Aorta (tissue), 5 donors: Measurements from ENCODE around the gene ROMO1. TPM values are rescaled to one million over a fixed set of nuclear protein-coding genes. Genes with fewer than 3 reads are reported as not detected.

ENCODE experiments used
- ATAC-seq: fragments of 200-7000 bp; cut with Tn5 transposase; one replicate; pipeline ENCODE4 v1.9.1; 2022; ENCODE audit warnings: moderate library complexity; ENCODE audit not compliant: low FRiP score
- DNase-seq, 2 donors: peaks; one replicate each; pipeline ENCODE4 v3.0.0-alpha.2; 2020
- H3K27ac ChIP-seq, 2 donors: one replicate each; pipeline ENCODE4 v1.5.1; 2013; ENCODE audit warnings: low read length in 2 of 2, mild to moderate bottlenecking in 2 of 2, moderate library complexity in 2 of 2, control low read depth in 1 of 2, inconsistent platforms in 1 of 2, low read depth in 1 of 2
- H3K27me3 ChIP-seq, 2 donors: one replicate each; pipeline ENCODE4 v1.6.1; 2013; ENCODE audit warnings: control low read depth in 1 of 2, low read length in 1 of 2, mild to moderate bottlenecking in 1 of 2, moderate library complexity in 1 of 2; ENCODE audit not compliant: insufficient read depth in 2 of 2, control insufficient read depth in 1 of 2
- H3K36me3 ChIP-seq, 2 donors: one replicate each; pipeline ENCODE4 v1.6.1; 2013; ENCODE audit warnings: control low read depth in 1 of 2, low read length in 1 of 2, mild to moderate bottlenecking in 1 of 2; ENCODE audit not compliant: insufficient read depth in 2 of 2, control insufficient read depth in 1 of 2
- H3K4me1 ChIP-seq, 2 donors: one replicate each; pipeline ENCODE4 v1.6.1; 2013; ENCODE audit warnings: low read length in 2 of 2, control low read depth in 1 of 2, mild to moderate bottlenecking in 1 of 2, moderate library complexity in 1 of 2; ENCODE audit not compliant: insufficient read depth in 2 of 2, control insufficient read depth in 1 of 2
- H3K4me3 ChIP-seq, 2 donors: one replicate each; pipeline ENCODE4 v1.5.1; 2013; ENCODE audit warnings: low read length in 2 of 2, control low read depth in 1 of 2, mild to moderate bottlenecking in 1 of 2
- H3K9me3 ChIP-seq: one replicate; pipeline ENCODE4 v1.6.1; 2013; ENCODE audit warnings: mild to moderate bottlenecking, low read length; ENCODE audit not compliant: control insufficient read depth
- WGBS, 2 donors: extraction: QIAGEN DNeasy Blood & Tissue Kit; methylation state at CpG; one replicate each; pipeline ENCODE4 v1.1.7; 2013; 5-methylcytosine and 5-hydroxymethylcytosine counted together
- intact Hi-C, 2 donors: fragments of 100-400 bp; cut with DNase I; formaldehyde crosslinking; loops; one replicate each; pipeline versions ENCODE4 v1.14.2 to v1.15.0; 2022
- polyA plus RNA-seq, 2 donors: library from polyadenylated mRNA; stranded (reverse); fragments of 200-250 nt; gene quantifications; one replicate each; pipeline ENCODE4 v1.2.3, GENCODE V29; 2013
- total RNA-seq, 2 donors: library from RNA; stranded (reverse); fragmentation: NEBNext Ultra II Directional; extraction: Animal tissue kit (Norgen Biotek cat#: 25700); gene quantifications; one replicate each; pipeline ENCODE4 v1.2.1, GENCODE V29; 2021
- donor health status: healthy with polysubstance abuse.
- donor health status: Bipolar disorder and iron deficiency.
- donor health status: DM: no; HTN: no; CAD: no.
- donor health status: DM: no; HTN: no; CAD: no.
- donor health status: DM: yes; HTN: yes; CAD: no.

The ROMO1 gene
- total and polyA plus RNA-seq, 4 donors = 78.5 to 629 (median 252) TPM

DNA sequence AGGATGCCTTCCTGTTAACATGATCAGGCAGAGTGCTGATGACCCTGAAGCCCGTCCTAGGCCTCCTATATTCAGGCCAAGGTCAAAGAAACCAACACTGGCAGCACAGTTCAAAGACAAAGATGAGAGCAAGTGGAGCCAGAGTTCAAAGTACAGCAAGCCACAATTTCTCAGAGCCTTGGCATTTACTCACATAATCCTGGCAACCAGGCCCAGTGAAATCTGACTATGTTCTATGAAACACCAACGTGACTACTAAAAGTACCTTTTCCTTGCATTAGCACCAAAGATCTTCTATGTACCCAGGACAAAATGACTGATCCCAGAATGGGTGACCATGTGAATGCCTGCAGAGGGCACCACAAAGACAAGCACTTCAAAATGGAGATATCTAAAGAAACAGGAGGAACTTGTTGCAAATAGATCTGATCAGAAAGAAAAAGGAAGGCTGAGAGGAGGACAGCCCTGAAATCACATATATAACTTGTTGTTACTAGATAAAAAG, 3.9 kb upstream of the ROMO1 start:
- intact Hi-C loops = loop anchor here in 1 of 2 donors (10.0 kb wide), 1 partner anchor 230 kb away; no protein-coding TSS in a partner anchor
- peaks cover 0 to under 1% of the 10 kb centered on the region in 2 donors for H3K36me3 ChIP-seq
- no peaks in the 10 kb centered on the region for H3K27me3 ChIP-seq
- DNase-seq = peak in 1 of 2 donors; percentile 9
- no peaks in the 10 kb centered on the region for H3K9me3 ChIP-seq
- peaks cover 0 to 5% of the 10 kb centered on the region in 2 donors for H3K4me1 ChIP-seq
- WGBS, 2 donors = 78 to 86% methylated on average over 2 of the region's 2 CpGs
- no peak overlapping the region for H3K4me3 ChIP-seq
- H3K27ac ChIP-seq = no peak overlapping the region
- no peak for ATAC-seq

DNA sequence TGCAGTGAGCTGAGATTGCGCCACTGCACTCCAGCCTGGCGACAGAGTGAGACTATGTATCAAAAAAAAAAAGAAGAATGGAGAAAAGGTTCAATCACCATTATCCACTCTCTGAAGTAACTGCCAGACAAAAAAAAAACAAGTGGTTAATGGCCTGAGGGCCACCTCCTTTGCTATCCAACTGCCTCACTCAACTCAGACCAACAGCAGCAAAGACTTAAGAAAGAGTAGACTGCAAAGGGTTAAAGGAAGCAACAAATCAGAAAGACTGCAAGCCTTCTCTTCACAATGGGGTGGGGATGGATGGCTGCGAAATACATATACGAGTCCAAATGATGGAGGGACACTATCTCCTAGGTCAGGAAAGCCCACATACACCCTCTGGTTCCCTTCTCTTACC, 3.2 kb upstream of the ROMO1 start:
- intact Hi-C loops = loop anchor here in 1 of 2 donors (10.0 kb wide), 1 partner anchor 231 kb away; no protein-coding TSS in a partner anchor
- H3K4me1 ChIP-seq = peaks cover 0 to 5% of the 10 kb centered on the region in 2 donors
- no peak for ATAC-seq
- H3K9me3 ChIP-seq = no peaks in the 10 kb centered on the region
- no peaks in the 10 kb centered on the region for H3K36me3 ChIP-seq
- DNase-seq = peak in 1 of 2 donors; percentile 8
- H3K4me3 ChIP-seq = no peak overlapping the region
- no peak overlapping the region for H3K27ac ChIP-seq
- WGBS, 2 donors = 82 to 85% methylated on average over 4 of the region's 4 CpGs
- no peaks in the 10 kb centered on the region for H3K27me3 ChIP-seq

DNA sequence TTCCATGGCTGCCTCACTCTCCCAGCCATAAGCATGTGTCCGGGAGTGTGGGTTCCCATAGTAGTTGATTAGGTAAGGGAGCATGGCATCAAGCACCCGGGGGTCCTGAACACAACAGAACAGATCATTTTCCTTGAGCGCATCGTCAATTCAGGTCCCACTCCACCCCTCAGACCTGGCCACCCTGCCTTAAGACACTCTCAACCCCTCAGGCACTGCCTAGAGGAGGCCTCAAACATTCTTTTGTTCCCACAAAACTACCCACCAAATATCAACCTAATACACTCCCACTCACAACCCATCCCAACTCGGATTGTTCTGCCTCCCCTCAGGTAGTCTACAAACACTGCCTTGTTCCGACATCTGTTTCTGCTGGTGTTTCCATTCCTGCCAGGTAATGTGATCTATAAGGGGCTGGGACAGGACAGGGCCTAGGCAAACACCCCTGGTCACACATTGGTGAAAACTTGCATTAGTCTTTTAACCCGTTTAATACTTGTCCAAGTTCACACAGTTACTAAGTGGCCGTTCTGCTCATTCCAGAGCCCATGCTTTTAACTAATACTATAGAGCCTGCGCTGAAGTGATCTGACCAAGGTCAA, 1.4 kb upstream of the ROMO1 start:
- Histone ChIP-seq H3K4me3 (no peak overlapping the region), H3K36me3 (no peaks in the 10 kb centered on the region), H3K9me3 (no peaks in the 10 kb centered on the region), H3K4me1 (peaks cover 0 to 5% of the 10 kb centered on the region in 2 donors), H3K27ac (peak overlapping the region in 1 of 2 donors; percentile 17), H3K27me3 (no peaks in the 10 kb centered on the region)
- peak in 1 of 2 donors; percentile 25 for DNase-seq
- intact Hi-C loops = loop anchor here in 1 of 2 donors (10.0 kb wide), 1 partner anchor 233 kb away; no protein-coding TSS in a partner anchor
- 66 to 68% methylated on average over 9 of the region's 9 CpGs for WGBS, 2 donors
- no peak for ATAC-seq

DNA sequence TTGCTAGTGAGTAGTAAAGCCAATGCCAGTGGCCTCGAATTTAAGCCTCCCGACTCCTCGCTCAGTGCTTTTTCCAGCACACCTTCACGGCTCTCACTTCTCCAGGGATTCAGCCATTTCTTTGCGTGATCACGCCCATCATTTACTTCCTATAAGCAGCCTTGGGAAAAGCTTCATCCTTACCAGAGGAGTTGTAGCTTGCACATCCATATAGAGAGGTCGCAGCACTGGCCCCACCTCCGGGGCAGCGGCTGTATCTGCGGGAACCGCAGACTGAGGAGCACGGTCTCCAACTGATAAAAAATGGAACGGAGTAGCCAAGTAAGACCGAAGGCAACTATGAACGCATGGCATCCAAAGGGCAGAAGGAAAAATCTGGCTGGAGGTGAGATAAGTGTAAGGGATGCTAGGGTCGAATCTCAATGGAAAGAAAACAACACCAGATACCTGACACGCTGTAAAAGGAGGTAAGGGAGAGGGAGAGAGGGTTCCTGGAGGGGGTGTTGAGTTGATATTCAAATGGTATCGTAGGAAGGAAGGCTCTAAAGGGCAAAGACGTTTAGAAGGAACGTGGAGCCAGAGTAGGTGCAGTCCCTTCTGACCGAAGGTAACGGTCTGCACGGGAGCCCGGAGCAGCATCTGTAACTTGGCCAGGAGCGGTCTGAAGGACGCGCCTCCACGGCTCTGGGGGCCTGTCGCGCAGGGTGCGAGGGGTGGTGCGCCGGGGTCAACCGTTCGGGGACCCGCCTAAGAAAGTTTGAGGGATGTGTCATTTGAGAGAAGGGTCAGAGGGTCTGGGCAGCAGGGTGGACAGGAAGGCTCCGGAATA, 693 bp upstream of the ROMO1 start:
- Histone ChIP-seq H3K9me3 (no peaks in the 10 kb centered on the region), H3K36me3 (no peaks in the 10 kb centered on the region), H3K27me3 (no peaks in the 10 kb centered on the region), H3K27ac (peak overlapping the region in 1 of 2 donors; percentile 46), H3K4me3 (peak overlapping the region; percentile 61 to 70), H3K4me1 (peaks cover 0 to 5% of the 10 kb centered on the region in 2 donors)
- intact Hi-C loops = loop anchor here in 1 of 2 donors (10.0 kb wide), 1 partner anchor 234 kb away; no protein-coding TSS in a partner anchor
- WGBS, 2 donors = 3% methylated on average over 37 of the region's 37 CpGs
- DNase-seq = peak in 1 of 2 donors; percentile 56
- peak; percentile 11 for ATAC-seq

DNA sequence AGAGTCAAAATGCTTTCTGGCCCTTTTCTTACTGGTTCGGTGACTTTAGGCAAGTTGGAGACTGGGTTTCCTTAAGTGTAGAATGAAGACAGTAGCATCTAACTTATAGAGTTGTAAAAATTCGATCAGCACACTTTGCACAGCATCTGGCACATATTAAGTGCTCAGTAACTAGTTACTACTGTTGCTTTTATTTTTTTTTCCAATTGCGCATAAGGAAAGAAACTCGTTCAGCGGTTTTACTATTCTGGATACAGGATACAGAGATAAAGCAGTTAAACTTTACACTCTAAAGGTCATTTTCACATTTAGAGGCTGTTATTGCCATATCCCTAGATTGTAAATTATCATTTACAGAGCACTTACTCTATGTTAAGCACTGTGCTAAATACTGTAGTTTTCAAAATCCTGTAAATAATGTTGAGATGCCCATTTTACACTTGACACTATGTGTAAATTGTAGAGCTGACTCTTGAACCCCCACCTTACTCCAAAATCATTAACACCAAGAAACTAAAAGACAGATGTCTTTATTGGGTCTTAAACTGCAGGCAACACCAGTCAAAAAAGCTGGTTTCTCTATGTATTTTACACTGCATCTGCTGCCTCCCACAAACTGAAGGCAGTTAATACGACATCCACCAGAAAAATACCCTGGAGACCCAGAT, 886 bp downstream of the ROMO1 start:
- no peaks in the 10 kb centered on the region for H3K36me3 ChIP-seq
- H3K4me3 ChIP-seq = peak overlapping the region; percentile 61 to 70
- 10% methylated on average over 6 of the region's 6 CpGs for WGBS, 2 donors
- DNase-seq = no peak
- no peaks in the 10 kb centered on the region for H3K9me3 ChIP-seq
- no peaks in the 10 kb centered on the region for H3K27me3 ChIP-seq
- H3K4me1 ChIP-seq = peaks cover 0 to 5% of the 10 kb centered on the region in 2 donors
- intact Hi-C loops = loop anchor here in 1 of 2 donors (10.0 kb wide), 1 partner anchor 235 kb away; no protein-coding TSS in a partner anchor
- ATAC-seq = no peak
- peak overlapping the region in 1 of 2 donors; percentile 90 for H3K27ac ChIP-seq

DNA sequence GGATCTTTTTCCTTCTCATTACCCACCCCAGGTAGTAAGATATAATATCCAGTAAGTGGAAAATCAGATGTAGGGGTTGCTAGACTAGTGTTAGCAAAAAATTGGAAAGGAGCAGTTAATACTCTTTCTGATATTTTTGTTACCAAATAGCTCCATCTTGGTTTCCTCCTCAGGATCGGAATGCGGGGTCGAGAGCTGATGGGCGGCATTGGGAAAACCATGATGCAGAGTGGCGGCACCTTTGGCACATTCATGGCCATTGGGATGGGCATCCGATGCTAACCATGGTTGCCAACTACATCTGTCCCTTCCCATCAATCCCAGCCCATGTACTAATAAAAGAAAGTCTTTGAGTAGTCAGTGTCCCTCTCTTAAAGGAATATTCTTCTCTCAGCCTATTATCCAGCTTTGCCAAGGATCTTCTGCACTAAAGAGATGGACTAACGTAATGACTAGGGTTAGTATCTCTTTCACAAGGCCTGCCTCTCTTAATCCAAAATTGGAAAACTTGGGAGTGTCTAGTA, 1.5 kb downstream of the ROMO1 start:
- Histone ChIP-seq H3K4me1 (peaks cover 0 to 5% of the 10 kb centered on the region in 2 donors), H3K36me3 (no peaks in the 10 kb centered on the region), H3K27me3 (no peaks in the 10 kb centered on the region), H3K4me3 (no peak overlapping the region), H3K27ac (no peak overlapping the region), H3K9me3 (no peaks in the 10 kb centered on the region)
- intact Hi-C loops = no loop called here
- DNase-seq = peak in 1 of 2 donors; percentile 37
- 85 to 91% methylated on average over 7 of the region's 7 CpGs for WGBS, 2 donors
- no peak for ATAC-seq

DNA sequence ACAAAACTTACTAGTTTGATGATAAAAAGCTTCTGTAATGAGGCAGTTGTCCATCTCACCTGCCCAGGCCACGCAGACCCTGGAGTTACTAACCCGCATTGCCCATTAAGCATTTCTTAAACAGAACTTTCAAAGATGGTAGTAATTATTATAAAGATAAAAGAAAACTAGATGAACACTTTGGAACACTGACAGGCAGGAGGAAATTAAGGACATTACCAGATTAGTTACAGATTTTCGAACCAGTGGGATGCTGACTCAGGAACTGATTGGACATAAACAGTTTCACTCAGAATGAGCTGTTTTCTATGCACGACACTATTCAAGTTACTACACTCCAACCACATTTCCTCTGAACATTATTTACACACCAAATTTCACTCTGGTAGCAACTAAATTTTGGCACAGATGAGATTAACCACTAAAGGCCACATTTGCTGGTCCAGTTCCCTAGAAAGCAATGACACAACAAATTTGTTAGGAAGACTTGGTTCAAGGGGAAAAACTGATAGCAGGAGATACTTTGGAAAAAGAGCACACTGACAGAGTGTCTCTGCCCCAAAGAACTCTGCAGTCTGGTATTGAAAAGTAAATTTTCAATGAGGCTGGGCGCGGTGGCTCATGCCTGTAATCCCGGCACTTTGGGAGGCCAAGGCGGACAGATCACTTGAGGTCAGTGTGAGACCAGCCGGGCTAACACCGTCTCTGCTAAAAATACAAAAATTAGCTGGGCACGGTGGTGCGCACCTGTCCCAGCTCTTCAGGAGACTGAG, 3.0 kb downstream of the ROMO1 start:
- H3K36me3 ChIP-seq = no peaks in the 10 kb centered on the region
- intact Hi-C loops = no loop called here

More for the DNA sequence above, 3.0 kb downstream of the ROMO1 start:
- no peaks in the 10 kb centered on the region for H3K9me3 ChIP-seq
- H3K27ac ChIP-seq = no peak overlapping the region
- no peak for ATAC-seq
- 70 to 76% methylated on average over 12 of the region's 12 CpGs for WGBS, 2 donors
- no peaks in the 10 kb centered on the region for H3K27me3 ChIP-seq
- H3K4me1 ChIP-seq = peaks cover 0 to 5% of the 10 kb centered on the region in 2 donors
- DNase-seq = peak in 1 of 2 donors; percentile 65
- H3K4me3 ChIP-seq = no peak overlapping the region
